Measurements from ENCODE around the gene RPS6KA3. TPM values are rescaled to one million over a fixed set of nuclear protein-coding genes. Genes with fewer than 3 reads are reported as not detected.

Gene RPS6KA3
- total RNA-seq, 1 experiment from 2014 or later: 9.2 TPM

DNA sequence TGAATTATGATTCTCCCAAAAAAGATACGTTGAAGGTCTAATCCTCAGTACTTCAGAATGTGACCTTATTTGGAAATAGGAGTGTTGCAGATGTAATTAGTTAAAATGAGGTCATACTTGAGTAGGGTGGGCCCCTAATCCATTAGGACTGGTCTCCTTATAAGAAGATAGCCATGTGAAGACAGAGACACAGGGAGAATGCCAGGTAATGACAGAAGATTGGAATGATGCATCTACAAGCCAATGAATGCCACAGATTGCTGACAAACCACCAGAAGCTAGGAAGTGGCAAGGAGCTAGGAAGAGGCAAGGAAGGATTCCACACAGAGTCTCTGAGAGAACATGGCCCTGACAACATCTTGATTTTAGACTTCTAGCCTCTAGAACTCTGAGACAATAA, 7.4 kb upstream of the RPS6KA3 start:
- Mint-ChIP-seq H3K27ac (no peak overlapping the region), H3K4me1 (no peaks in the 10 kb centered on the region)
- H3K4me2 ChIP-seq (ENCODE audit: insufficient read depth, insufficient read length, low read length): no peak overlapping the region

More for the DNA sequence above, 7.4 kb upstream of the RPS6KA3 start:
- Histone ChIP-seq H3K79me1 (ENCODE audit: insufficient read depth, low read depth, low read length, poor library complexity, severe bottlenecking) (no peaks in the 10 kb centered on the region), H3K9ac (ENCODE audit: extremely low read depth, insufficient read length, low read length) (peak overlapping the region; percentile 14), H3K79me2 (ENCODE audit: insufficient read depth, low read length) (no peaks in the 10 kb centered on the region), H3K27ac (ENCODE audit: insufficient read length, low read depth, low read length) (no peak overlapping the region), H3K4ac (ENCODE audit: low read depth, low read length) (no peak overlapping the region), H3K14ac (ENCODE audit: insufficient read depth, low read length) (no peak overlapping the region), H3K4me1 (ENCODE audit: insufficient read depth, low read length) (no peaks in the 10 kb centered on the region), H3K18ac (ENCODE audit: insufficient read length, low read depth, low read length) (no peak overlapping the region), H4K91ac (ENCODE audit: insufficient read length, low read depth, low read length) (no peak overlapping the region), H4K8ac (replicated peaks; ENCODE audit: insufficient read length, low read depth, low read length) (no peak overlapping the region), H3T11ph (ENCODE audit: low read length) (no peak overlapping the region), H2AFZ (ENCODE audit: low read length) (no peak overlapping the region), H3K23ac (ENCODE audit: insufficient read length, low read depth, low read length) (no peak overlapping the region), H2BK15ac (ENCODE audit: low read depth, low read length) (no peak overlapping the region), H3K27me3 (ENCODE audit: insufficient read depth, low read length) (no peaks in the 10 kb centered on the region; the same call in 1 of the 2 replicates), H2BK5ac (ENCODE audit: insufficient read length, low read length) (no peak overlapping the region), H4K5ac (ENCODE audit: insufficient read length, low read depth, low read length) (no peak overlapping the region), H4K20me1 (ENCODE audit: control insufficient read depth, insufficient read depth, insufficient read length) (no peaks in the 10 kb centered on the region), H2BK120ac (ENCODE audit: low read depth, low read length, poor library complexity, severe bottlenecking) (no peak overlapping the region), H2BK12ac (ENCODE audit: insufficient read length, low read depth, low read length) (no peak overlapping the region), H3K56ac (ENCODE audit: insufficient read length, low read depth, low read length) (no peak overlapping the region), H3K23me2 (ENCODE audit: insufficient read length, low read depth, low read length, poor library complexity, severe bottlenecking) (no peaks in the 10 kb centered on the region), H2AK5ac (ENCODE audit: insufficient read length, low read length) (no peak overlapping the region), H2BK20ac (ENCODE audit: low read depth, low read length, poor library complexity, severe bottlenecking) (no peak overlapping the region), H3K9me3 (ENCODE audit: control insufficient read depth, low read depth, low read length) (peaks cover 13% of the 10 kb centered on the region)
- no peaks in the 10 kb centered on the region; a peak in 2 of 7 replicates for H3K36me3 Mint-ChIP-seq (ENCODE audit: insufficient read depth in 1 of 3, low read depth in 3 of 3)
- no peak for DNase-seq
- peaks cover 61 to 62% of the 10 kb centered on the region in 2 experiments for H3K9me3 Mint-ChIP-seq
- WGBS (ENCODE audit: extremely low coverage, insufficient read length, low lambda C conversion rate): no CpG with 5 or more reads among the region's 1 CpG
- TF ChIP-seq, protein P1, sequence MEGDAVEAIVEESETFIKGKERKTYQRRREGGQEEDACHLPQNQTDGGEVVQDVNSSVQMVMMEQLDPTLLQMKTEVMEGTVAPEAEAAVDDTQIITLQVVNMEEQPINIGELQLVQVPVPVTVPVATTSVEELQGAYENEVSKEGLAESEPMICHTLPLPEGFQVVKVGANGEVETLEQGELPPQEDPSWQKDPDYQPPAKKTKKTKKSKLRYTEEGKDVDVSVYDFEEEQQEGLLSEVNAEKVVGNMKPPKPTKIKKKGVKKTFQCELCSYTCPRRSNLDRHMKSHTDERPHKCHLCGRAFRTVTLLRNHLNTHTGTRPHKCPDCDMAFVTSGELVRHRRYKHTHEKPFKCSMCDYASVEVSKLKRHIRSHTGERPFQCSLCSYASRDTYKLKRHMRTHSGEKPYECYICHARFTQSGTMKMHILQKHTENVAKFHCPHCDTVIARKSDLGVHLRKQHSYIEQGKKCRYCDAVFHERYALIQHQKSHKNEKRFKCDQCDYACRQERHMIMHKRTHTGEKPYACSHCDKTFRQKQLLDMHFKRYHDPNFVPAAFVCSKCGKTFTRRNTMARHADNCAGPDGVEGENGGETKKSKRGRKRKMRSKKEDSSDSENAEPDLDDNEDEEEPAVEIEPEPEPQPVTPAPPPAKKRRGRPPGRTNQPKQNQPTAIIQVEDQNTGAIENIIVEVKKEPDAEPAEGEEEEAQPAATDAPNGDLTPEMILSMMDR (conservative IDR thresholded peaks at IDR 0.05): no peak
- peaks cover 64% of the 10 kb centered on the region for H3K27me3 Mint-ChIP-seq (ENCODE audit: low read depth)
- H3K4me3 Mint-ChIP-seq: no peak overlapping the region
